Neural cell (in vitro differentiated cells): ENCODE measurements around the gene TOP3A. TPM values are rescaled to one million over a fixed set of nuclear protein-coding genes. Genes with fewer than 3 reads are reported as not detected.

Experiments
- H2AFZ ChIP-seq: fragments of 200-600, 300-800 bp; sonication (generic), shearing (Covaris generic); 2 replicates; pipeline ENCODE4 v1.6.0; 2014; ENCODE audit warnings: low read depth, mild to moderate bottlenecking, antibody characterized with exemption, low read length, moderate library complexity
- H3F3A ChIP-seq: fragments of 200-600 bp; shearing (Covaris generic); 2 replicates; pipeline ENCODE4 v1.6.1; 2016; ENCODE audit warnings: mild to moderate bottlenecking, moderate library complexity, mixed read lengths, antibody characterized with exemption, low read length; ENCODE audit not compliant: insufficient read depth, poor library complexity, severe bottlenecking
- H3K27ac ChIP-seq: fragments of 200-600, 300-800 bp; sonication (generic), shearing (Covaris generic); 2 replicates; pipeline ENCODE4 v1.5.1; 2014; ENCODE audit warnings: mild to moderate bottlenecking, low read length, moderate library complexity
- H3K27me3 ChIP-seq: fragments of 300-800, 200-600 bp; sonication (generic), shearing (Covaris generic); 2 replicates; pipeline ENCODE4 v1.6.0; 2014; ENCODE audit warnings: mild to moderate bottlenecking, low read depth, low read length, moderate library complexity; ENCODE audit not compliant: insufficient read depth
- H3K36me3 ChIP-seq: fragments of 300-800, 200-600 bp; sonication (generic), shearing (Covaris generic); 2 replicates; pipeline ENCODE4 v1.5.1; 2014; ENCODE audit warnings: mild to moderate bottlenecking, antibody characterized with exemption, low read length, moderate library complexity; ENCODE audit not compliant: insufficient read depth
- H3K4me2 ChIP-seq: fragments of 300-800, 200-600 bp; sonication (generic), shearing (Covaris generic); 2 replicates; pipeline ENCODE4 v1.6.0; 2014; ENCODE audit warnings: mild to moderate bottlenecking, low read length
- H3K4me3 ChIP-seq: fragments of 300-800, 200-600 bp; sonication (generic), shearing (Covaris generic); 2 replicates; pipeline ENCODE4 v1.5.1; 2014; ENCODE audit warnings: mild to moderate bottlenecking, low read length, moderate library complexity
- H3K79me2 ChIP-seq: fragments of 200-600 bp; shearing (Covaris generic); replicated peaks from 2 replicates; pipeline ENCODE4 v1.6.0; 2014; ENCODE audit warnings: mild to moderate bottlenecking, low read length, moderate library complexity; ENCODE audit not compliant: insufficient read depth
- H3K9ac ChIP-seq: fragments of 300-800, 200-600 bp; sonication (generic), shearing (Covaris generic); 2 replicates; pipeline ENCODE4 v1.6.1; 2016; ENCODE audit warnings: mild to moderate bottlenecking, low read length, mixed read lengths
- H3K9me2 ChIP-seq: fragments of 200-600 bp; shearing (Covaris generic); 2 replicates; pipeline ENCODE4 v1.6.1; 2016; ENCODE audit warnings: mild to moderate bottlenecking, low read length, mixed read lengths; ENCODE audit not compliant: insufficient read depth
- H3K9me3 ChIP-seq: fragments of 200-600, 300-800 bp; sonication (generic), shearing (Covaris generic); 2 replicates; pipeline ENCODE4 v1.6.1; 2016; ENCODE audit warnings: mild to moderate bottlenecking, mixed run types, low read length, moderate library complexity, mixed read lengths
- H4K20me1 ChIP-seq: fragments of 200-600 bp; shearing (Covaris generic); 2 replicates; pipeline ENCODE4 v1.6.1; 2016; ENCODE audit warnings: mild to moderate bottlenecking, mixed run types; ENCODE audit not compliant: insufficient read depth
- EP300 ChIP-seq: fragments of 450-650 bp; conservative IDR thresholded peaks from 2 replicates; pipeline ENCODE4 v1.6.1; 2014; ENCODE audit warnings: antibody characterized with exemption, mild to moderate bottlenecking, moderate library complexity; ENCODE audit not compliant: poor library complexity, severe bottlenecking
- EZH2 ChIP-seq: fragments of 200-600, 300-800 bp; shearing (Covaris generic), sonication (generic); IDR thresholded peaks from 2 replicates; pipeline ENCODE4 v1.6.1; 2014; ENCODE audit warnings: antibody characterized with exemption, low read length, borderline replicate concordance, mild to moderate bottlenecking; ENCODE audit not compliant: insufficient read depth, poor library complexity, severe bottlenecking
- MXI1 ChIP-seq: fragments of 450-650 bp; conservative IDR thresholded peaks from 2 replicates; pipeline ENCODE4 v1.6.1; 2014; ENCODE audit warnings: antibody characterized with exemption, mild to moderate bottlenecking; ENCODE audit not compliant: poor library complexity, severe bottlenecking
- POLR2AphosphoS5 ChIP-seq: IDR thresholded peaks from 2 replicates; pipeline ENCODE4 v1.6.1; 2012
- RAD21 ChIP-seq: fragments of 450-650 bp; conservative IDR thresholded peaks from 2 replicates; pipeline ENCODE4 v1.6.1; 2014; ENCODE audit warnings: antibody characterized with exemption, mild to moderate bottlenecking, moderate library complexity
- SMC3 ChIP-seq: fragments of 450-650 bp; conservative IDR thresholded peaks from 2 replicates; pipeline ENCODE4 v1.6.1; 2014; ENCODE audit warnings: antibody characterized with exemption, mild to moderate bottlenecking, moderate library complexity; ENCODE audit not compliant: poor library complexity
- TAF1 ChIP-seq: IDR thresholded peaks from 2 replicates; pipeline ENCODE4 v1.6.1; 2012; ENCODE audit warnings: low read depth
- polyA plus RNA-seq: library from polyadenylated mRNA; depleted of rRNA; stranded (reverse); fragments of >200 nt; gene quantifications from 2 replicates; pipeline ENCODE4 v1.2.3, GENCODE V29; 2014
- TF ChIP-seq, protein P1 (sequence below): IDR thresholded peaks from 2 replicates; pipeline ENCODE4 v1.6.1; 2012; ENCODE audit warnings: borderline replicate concordance
- TF ChIP-seq, protein P2 (sequence below): fragments of 450-650 bp; IDR thresholded peaks from 2 replicates; pipeline ENCODE4 v1.5.1; 2014; ENCODE audit warnings: antibody characterized with exemption, mild to moderate bottlenecking, moderate library complexity; ENCODE audit not compliant: poor library complexity, severe bottlenecking

Gene TOP3A
- polyA plus RNA-seq, 1 donor from 2014 or later, result 31.9 TPM

DNA sequence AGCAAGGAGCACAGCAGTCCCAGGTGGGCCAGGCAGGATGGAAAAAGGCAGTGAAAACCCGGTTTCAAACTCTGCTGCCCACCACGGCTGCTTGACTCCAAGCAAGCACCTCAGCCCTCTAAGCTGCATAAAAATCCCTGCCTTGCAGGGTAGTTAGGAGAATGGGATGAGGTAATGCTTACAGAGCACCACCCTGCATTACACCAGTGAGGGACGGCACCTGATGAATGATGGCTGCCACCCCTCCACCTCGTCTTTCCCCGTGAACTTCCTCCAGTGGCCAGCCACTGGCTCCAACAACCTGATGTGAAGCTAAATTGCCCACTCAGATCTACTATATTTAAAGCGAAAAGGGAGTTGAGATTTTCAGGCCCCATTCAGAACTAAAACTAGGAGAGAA lies 33.0 kb downstream of the TOP3A start:
- no peaks in the 10 kb centered on the region for H3K79me2 ChIP-seq
- no peaks in the 10 kb centered on the region for H3F3A ChIP-seq
- no peaks in the 10 kb centered on the region for H4K20me1 ChIP-seq
- no peak overlapping the region for H3K9ac ChIP-seq
- H3K4me3 ChIP-seq, result no peak overlapping the region
- H3K9me3 ChIP-seq, result no peaks in the 10 kb centered on the region
- no peak overlapping the region for H2AFZ ChIP-seq
- TF ChIP-seq MXI1, result no peak
- TF ChIP-seq, protein P1, sequence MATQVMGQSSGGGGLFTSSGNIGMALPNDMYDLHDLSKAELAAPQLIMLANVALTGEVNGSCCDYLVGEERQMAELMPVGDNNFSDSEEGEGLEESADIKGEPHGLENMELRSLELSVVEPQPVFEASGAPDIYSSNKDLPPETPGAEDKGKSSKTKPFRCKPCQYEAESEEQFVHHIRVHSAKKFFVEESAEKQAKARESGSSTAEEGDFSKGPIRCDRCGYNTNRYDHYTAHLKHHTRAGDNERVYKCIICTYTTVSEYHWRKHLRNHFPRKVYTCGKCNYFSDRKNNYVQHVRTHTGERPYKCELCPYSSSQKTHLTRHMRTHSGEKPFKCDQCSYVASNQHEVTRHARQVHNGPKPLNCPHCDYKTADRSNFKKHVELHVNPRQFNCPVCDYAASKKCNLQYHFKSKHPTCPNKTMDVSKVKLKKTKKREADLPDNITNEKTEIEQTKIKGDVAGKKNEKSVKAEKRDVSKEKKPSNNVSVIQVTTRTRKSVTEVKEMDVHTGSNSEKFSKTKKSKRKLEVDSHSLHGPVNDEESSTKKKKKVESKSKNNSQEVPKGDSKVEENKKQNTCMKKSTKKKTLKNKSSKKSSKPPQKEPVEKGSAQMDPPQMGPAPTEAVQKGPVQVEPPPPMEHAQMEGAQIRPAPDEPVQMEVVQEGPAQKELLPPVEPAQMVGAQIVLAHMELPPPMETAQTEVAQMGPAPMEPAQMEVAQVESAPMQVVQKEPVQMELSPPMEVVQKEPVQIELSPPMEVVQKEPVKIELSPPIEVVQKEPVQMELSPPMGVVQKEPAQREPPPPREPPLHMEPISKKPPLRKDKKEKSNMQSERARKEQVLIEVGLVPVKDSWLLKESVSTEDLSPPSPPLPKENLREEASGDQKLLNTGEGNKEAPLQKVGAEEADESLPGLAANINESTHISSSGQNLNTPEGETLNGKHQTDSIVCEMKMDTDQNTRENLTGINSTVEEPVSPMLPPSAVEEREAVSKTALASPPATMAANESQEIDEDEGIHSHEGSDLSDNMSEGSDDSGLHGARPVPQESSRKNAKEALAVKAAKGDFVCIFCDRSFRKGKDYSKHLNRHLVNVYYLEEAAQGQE, result no peak
- no peak for TF ChIP-seq SMC3
- TF ChIP-seq EP300, result no peak
- TF ChIP-seq TAF1, result no peak
- TF ChIP-seq, protein P2, sequence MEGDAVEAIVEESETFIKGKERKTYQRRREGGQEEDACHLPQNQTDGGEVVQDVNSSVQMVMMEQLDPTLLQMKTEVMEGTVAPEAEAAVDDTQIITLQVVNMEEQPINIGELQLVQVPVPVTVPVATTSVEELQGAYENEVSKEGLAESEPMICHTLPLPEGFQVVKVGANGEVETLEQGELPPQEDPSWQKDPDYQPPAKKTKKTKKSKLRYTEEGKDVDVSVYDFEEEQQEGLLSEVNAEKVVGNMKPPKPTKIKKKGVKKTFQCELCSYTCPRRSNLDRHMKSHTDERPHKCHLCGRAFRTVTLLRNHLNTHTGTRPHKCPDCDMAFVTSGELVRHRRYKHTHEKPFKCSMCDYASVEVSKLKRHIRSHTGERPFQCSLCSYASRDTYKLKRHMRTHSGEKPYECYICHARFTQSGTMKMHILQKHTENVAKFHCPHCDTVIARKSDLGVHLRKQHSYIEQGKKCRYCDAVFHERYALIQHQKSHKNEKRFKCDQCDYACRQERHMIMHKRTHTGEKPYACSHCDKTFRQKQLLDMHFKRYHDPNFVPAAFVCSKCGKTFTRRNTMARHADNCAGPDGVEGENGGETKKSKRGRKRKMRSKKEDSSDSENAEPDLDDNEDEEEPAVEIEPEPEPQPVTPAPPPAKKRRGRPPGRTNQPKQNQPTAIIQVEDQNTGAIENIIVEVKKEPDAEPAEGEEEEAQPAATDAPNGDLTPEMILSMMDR, result no peak
- no peak for TF ChIP-seq POLR2AphosphoS5
- TF ChIP-seq RAD21, result no peak
- TF ChIP-seq EZH2, result no peak
- H3K9me2 ChIP-seq, result no peaks in the 10 kb centered on the region
- H3K27ac ChIP-seq, result no peak overlapping the region
- H3K36me3 ChIP-seq, result no peaks in the 10 kb centered on the region
- H3K4me2 ChIP-seq, result no peak overlapping the region
- no peaks in the 10 kb centered on the region for H3K27me3 ChIP-seq

DNA sequence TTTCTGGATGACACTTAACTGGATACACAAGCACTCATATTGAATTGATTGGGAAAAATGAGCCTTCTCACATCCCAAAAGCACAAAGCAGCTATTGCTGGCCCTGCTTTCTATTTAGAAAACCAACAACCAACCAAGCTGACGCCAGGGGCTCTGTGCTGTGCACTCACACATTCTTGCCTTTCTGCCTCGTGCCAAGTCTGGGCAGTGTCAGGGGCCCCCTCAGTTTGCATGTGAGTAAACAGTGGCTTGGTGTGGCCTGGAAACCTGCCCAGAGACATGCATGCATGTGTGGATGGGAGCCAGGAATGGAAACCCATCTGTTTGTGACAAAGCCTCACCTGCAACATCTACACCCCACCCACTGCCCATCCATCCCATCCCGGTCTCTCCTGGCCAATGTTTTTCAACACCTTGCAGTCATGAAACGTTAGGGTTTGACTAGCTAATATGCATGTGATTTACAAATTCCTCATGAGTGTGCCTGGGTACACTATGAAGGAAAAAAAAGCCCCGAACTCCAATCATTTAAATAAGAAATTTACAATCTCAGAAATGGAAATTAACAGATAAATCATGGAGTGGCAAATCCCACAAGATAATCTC lies 33.9 kb downstream of the TOP3A start:
- Histone ChIP-seq H2AFZ (no peak overlapping the region), H3K9me3 (no peaks in the 10 kb centered on the region), H3K4me3 (no peak overlapping the region), H3K79me2 (no peaks in the 10 kb centered on the region), H3F3A (no peaks in the 10 kb centered on the region), H3K27ac (no peak overlapping the region), H3K27me3 (no peaks in the 10 kb centered on the region), H3K4me2 (no peak overlapping the region), H4K20me1 (no peaks in the 10 kb centered on the region), H3K9me2 (no peaks in the 10 kb centered on the region), H3K9ac (no peak overlapping the region), H3K36me3 (no peaks in the 10 kb centered on the region)
- TF ChIP-seq MXI1 (no peak), TAF1 (no peak), EP300 (no peak), SMC3 (no peak)
- TF ChIP-seq, protein P2, result no peak
- TF ChIP-seq, protein P1, result no peak
